Keratinocyte (primary cell): Measurements from ENCODE around the gene TARP.

Source experiments
- DNase-seq: peaks from one replicate; pipeline ENCODE4 v3.0.0-alpha.2; 2011; ENCODE audit warnings: low read depth, missing footprints, low spot score
- FAIRE-seq: peaks from 2 replicates; lab custom pipeline; 2011; peaks lifted over from hg19 to GRCh38; lab: Jason Lieb, UNC
- H2AFZ ChIP-seq: 2 replicates; pipeline ENCODE4 v1.6.0; 2012; ENCODE audit warnings: low read length, control low read depth, inconsistent platforms; ENCODE audit not compliant: control insufficient read depth
- H3K27ac ChIP-seq: 2 replicates; pipeline ENCODE4 v1.5.1; 2011; ENCODE audit warnings: low read length; ENCODE audit not compliant: control insufficient read depth, insufficient read depth
- H3K27me3 ChIP-seq: 3 replicates; pipeline ENCODE4 v1.6.0; 2011; ENCODE audit warnings: low read length; ENCODE audit not compliant: control insufficient read depth, insufficient read depth; ENCODE audit errors: extremely low read depth
- H3K36me3 ChIP-seq, 2 experiments: 2 replicates in 1 of 2; 3 replicates in 1 of 2; pipeline ENCODE4 v1.5.1; 2011; ENCODE audit warnings: low read length in 2 of 2, mild to moderate bottlenecking in 1 of 2; ENCODE audit not compliant: control insufficient read depth in 2 of 2, insufficient read depth in 2 of 2; ENCODE audit errors: extremely low read depth in 1 of 2
- H3K4me1 ChIP-seq: 3 replicates; pipeline ENCODE4 v1.5.1; 2011; ENCODE audit warnings: low read length; ENCODE audit not compliant: control insufficient read depth, insufficient read depth; ENCODE audit errors: extremely low read depth
- H3K4me2 ChIP-seq: 3 replicates; pipeline ENCODE4 v1.6.0; 2011; ENCODE audit warnings: low read depth, low read length; ENCODE audit not compliant: control insufficient read depth, insufficient read depth; ENCODE audit errors: extremely low read depth
- H3K4me3 ChIP-seq, 3 experiments: fragments of 200-600 bp in 1 of 3; sonication (generic) in 1 of 3; 2 replicates in 2 of 3; 3 replicates in 1 of 3; pipeline ENCODE4 v1.5.1; 2011 to 2016; ENCODE audit warnings: low read length in 3 of 3, mild to moderate bottlenecking in 3 of 3, control low read depth in 2 of 3, inconsistent platforms in 1 of 3, low read depth in 1 of 3, mixed read lengths in 1 of 3, mixed run types in 1 of 3, moderate library complexity in 1 of 3; ENCODE audit not compliant: control insufficient read depth in 2 of 3, insufficient read depth in 2 of 3; ENCODE audit errors: extremely low read depth in 1 of 3
- H3K79me2 ChIP-seq: 2 replicates; pipeline ENCODE4 v1.6.0; 2012; ENCODE audit warnings: low read length; ENCODE audit not compliant: control insufficient read depth, insufficient read depth
- H3K9ac ChIP-seq: 3 replicates; pipeline ENCODE4 v1.6.0; 2011; ENCODE audit warnings: low read length; ENCODE audit not compliant: control insufficient read depth, insufficient read depth; ENCODE audit errors: extremely low read depth
- H3K9me1 ChIP-seq: 3 replicates; pipeline ENCODE4 v1.6.0; 2011; ENCODE audit warnings: low read length; ENCODE audit not compliant: control insufficient read depth, insufficient read depth; ENCODE audit errors: extremely low read depth
- H3K9me3 ChIP-seq: 2 replicates; pipeline ENCODE4 v1.5.1; 2012; ENCODE audit warnings: low read depth, low read length; ENCODE audit not compliant: control insufficient read depth
- H4K20me1 ChIP-seq: 3 replicates; pipeline ENCODE4 v1.6.0; 2011; ENCODE audit warnings: low read length; ENCODE audit not compliant: control insufficient read depth, insufficient read depth; ENCODE audit errors: extremely low read depth
- EZH2 ChIP-seq: IDR thresholded peaks from one replicate; pipeline ENCODE4 v1.6.1; 2012; ENCODE audit warnings: inconsistent platforms, mild to moderate bottlenecking, low read length, moderate library complexity
- dilution Hi-C: fragments of 300-500 bp; cut with MboI; formaldehyde crosslinking; loops from one replicate; pipeline ENCODE4 v1.7.0; 2020; ENCODE audit warnings: low sequenced_read_pairs; ENCODE audit not compliant: extremely low pct_ligation_motif_present
- TF ChIP-seq, protein P1 (sequence below), 3 experiments: IDR thresholded peaks in 1 of 3; conservative IDR thresholded peaks in 1 of 3; optimal IDR thresholded peaks in 1 of 3; 2 replicates in 2 of 3; 3 replicates in 1 of 3; pipeline versions ENCODE3 to v1.5.1; 2011; ENCODE audit warnings: low read length in 3 of 3, mild to moderate bottlenecking in 3 of 3, moderate library complexity in 2 of 3, control low read depth in 1 of 3, inconsistent platforms in 1 of 3; ENCODE audit not compliant: insufficient read depth in 2 of 3; ENCODE audit errors: extremely low read depth in 1 of 3

Gene TARP

GRCh38 chr7:38283107-38283506 is 9.7 kb upstream of the TARP start:
- Histone ChIP-seq H3K36me3 (no peaks in the 10 kb centered on the region), H3K79me2 (no peaks in the 10 kb centered on the region), H3K4me1 (no peaks in the 10 kb centered on the region), H3K9ac (no peak overlapping the region), H3K9me1 (no peaks in the 10 kb centered on the region), H3K27ac (no peak overlapping the region), H3K27me3 (no peaks in the 10 kb centered on the region), H2AFZ (no peak overlapping the region), H3K4me2 (no peak overlapping the region), H3K4me3 (no peak overlapping the region), H4K20me1 (no peaks in the 10 kb centered on the region), H3K9me3 (no peaks in the 10 kb centered on the region)
- dilution Hi-C loops: no loop called here
- TF ChIP-seq EZH2: no peak
- TF ChIP-seq, protein P1, sequence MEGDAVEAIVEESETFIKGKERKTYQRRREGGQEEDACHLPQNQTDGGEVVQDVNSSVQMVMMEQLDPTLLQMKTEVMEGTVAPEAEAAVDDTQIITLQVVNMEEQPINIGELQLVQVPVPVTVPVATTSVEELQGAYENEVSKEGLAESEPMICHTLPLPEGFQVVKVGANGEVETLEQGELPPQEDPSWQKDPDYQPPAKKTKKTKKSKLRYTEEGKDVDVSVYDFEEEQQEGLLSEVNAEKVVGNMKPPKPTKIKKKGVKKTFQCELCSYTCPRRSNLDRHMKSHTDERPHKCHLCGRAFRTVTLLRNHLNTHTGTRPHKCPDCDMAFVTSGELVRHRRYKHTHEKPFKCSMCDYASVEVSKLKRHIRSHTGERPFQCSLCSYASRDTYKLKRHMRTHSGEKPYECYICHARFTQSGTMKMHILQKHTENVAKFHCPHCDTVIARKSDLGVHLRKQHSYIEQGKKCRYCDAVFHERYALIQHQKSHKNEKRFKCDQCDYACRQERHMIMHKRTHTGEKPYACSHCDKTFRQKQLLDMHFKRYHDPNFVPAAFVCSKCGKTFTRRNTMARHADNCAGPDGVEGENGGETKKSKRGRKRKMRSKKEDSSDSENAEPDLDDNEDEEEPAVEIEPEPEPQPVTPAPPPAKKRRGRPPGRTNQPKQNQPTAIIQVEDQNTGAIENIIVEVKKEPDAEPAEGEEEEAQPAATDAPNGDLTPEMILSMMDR (optimal IDR thresholded peaks at IDR 0.05 in 1 of 3, IDR thresholded peaks at IDR 0.05 in 1 of 3, conservative IDR thresholded peaks at IDR 0.05 in 1 of 3; ENCODE audit: extremely low read depth in 1 of 3, insufficient read depth in 2 of 3, low read length in 3 of 3): no peak
- FAIRE-seq: no peak
- DNase-seq: no peak

- dilution Hi-C loops: no loop called here
- no peak for DNase-seq
- H4K20me1 ChIP-seq: no peaks in the 10 kb centered on the region
- no peak for FAIRE-seq
- H3K36me3 ChIP-seq: no peaks in the 10 kb centered on the region
- no peaks in the 10 kb centered on the region for H3K4me1 ChIP-seq
- H3K4me2 ChIP-seq: no peak overlapping the region
- no peak overlapping the region for H3K27ac ChIP-seq
- no peaks in the 10 kb centered on the region for H3K79me2 ChIP-seq
- H3K9ac ChIP-seq: no peak overlapping the region
- TF ChIP-seq EZH2: no peak
- TF ChIP-seq, protein P1 (optimal IDR thresholded peaks at IDR 0.05 in 1 of 3, IDR thresholded peaks at IDR 0.05 in 1 of 3, conservative IDR thresholded peaks at IDR 0.05 in 1 of 3; ENCODE audit: extremely low read depth in 1 of 3, insufficient read depth in 2 of 3, low read length in 3 of 3): no peak
- H3K9me1 ChIP-seq: no peaks in the 10 kb centered on the region
- H3K4me3 ChIP-seq: no peak overlapping the region
- no peaks in the 10 kb centered on the region for H3K9me3 ChIP-seq
- no peaks in the 10 kb centered on the region for H3K27me3 ChIP-seq
- no peak overlapping the region for H2AFZ ChIP-seq
Measured at GRCh38 chr7:38282081-38282480, 8.6 kb upstream of the TARP start.
